Activated CD8-positive, alpha-beta memory T cell treated with anti-CD3 and anti-CD28 coated beads for 1 hour (primary cell): Measurements from ENCODE around the gene CAPN2.

Experiments used
- DNase-seq, 2 donors: peaks; one replicate each; pipeline ENCODE4 v3.0.0-alpha.2; 2020; ENCODE audit warnings: low read depth in 1 of 2; ENCODE audit errors: extremely low read depth in 1 of 2

CAPN2 gene

DNA sequence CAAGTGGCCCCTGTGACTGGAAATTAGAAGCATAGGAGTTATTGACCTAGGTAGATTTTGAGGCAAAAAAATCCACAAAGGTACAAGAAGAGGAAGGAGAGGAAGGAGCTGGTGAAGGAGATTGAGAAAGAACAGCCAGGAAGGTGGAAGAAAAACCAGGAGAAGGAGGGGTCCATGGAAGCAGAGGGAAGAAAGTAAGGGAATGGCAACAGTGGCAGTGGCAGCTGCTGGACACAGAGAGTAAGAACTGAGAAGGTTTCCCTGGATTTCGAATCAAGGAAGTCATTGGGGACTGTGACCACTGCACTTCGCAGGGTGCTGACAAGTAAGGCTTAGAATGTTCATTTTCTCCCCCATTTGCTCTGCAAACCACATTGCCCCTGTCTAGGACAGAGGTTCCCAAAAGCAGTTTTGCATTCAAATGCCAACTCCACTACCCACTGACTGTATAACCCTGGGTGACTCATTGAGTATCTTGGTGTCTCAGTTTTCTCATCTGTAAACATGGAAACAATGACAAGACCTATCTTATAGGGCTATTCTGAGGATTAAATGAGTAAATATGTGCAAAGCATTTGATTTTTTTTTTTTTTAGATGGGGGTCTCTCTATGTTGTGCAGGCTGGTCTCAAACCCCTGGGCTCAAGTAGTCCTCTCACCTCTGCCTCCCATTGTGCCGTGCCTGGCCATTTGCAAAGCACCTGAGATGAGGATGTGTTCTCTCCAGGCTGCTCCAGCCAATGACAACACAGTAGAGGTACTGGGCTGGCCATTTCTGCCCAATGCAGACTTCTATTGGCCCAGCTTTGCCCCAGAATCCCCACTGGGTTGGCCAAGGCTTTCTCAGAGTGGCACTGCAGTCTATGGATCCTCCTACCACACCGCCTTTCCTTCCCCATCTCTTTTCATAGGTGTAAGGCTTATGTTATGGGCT is 9.3 kb upstream of the CAPN2 start:
- DNase-seq: no peak

DNA sequence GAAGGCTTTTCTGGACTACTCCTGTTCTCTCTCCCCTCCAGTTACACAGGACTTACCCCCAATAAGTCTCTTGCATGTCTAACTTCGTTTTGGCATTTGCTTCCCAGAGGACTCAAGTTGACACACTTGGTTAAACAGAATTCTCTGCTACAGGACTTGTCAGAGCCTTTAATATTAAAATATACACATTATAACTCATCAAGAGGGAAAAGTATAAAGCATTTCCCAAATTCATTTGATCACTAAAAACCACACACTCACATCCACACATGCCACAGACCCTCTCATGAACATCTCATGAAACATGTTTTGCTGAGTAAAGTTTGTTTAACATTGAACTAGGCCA is 8.7 kb upstream of the CAPN2 start:
- no peak for DNase-seq

DNA sequence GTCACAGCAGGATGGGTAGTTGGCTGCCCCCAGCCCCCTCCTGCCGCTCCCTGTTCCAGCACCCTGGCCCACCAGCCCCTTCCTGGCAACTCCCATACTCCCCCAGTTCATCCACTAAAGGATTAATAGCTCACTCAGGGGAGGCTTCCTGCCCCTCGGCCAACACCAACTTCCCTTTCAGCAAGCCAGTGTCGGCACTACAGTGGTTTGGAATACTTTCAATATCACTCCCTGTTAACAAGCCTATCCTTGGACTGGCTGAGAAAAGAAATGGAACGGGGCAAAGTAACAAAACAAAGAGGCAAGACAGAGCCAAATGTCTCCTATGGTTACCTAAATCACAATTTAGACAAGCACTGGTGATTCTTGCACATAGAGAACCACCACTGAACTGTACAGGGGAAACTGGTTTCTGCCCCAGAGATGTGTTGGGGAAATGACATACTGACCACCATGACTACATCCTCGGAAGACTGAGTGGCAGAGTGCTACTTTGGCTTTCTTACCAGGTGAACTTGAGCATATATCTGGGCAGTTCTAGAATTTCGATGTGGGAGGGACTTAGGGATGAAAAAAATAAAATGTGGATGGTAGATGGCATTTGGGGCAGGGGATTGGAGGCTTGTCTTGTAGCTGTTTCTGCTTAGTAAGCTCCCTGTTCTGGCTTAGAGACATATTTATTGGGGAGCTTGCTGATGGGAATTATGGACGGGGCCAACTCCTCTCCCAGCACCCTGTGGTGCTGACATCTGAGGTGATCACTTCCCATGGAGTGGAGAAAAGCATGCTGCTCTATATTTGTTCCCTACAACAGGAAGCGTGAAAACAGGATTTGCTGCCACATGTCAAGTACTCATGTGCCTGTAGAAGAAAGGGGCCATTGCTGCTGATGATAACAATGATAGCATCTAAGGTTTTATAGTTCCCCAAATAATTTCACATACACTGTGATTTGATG is 7.1 kb upstream of the CAPN2 start:
- no peak for DNase-seq

DNA sequence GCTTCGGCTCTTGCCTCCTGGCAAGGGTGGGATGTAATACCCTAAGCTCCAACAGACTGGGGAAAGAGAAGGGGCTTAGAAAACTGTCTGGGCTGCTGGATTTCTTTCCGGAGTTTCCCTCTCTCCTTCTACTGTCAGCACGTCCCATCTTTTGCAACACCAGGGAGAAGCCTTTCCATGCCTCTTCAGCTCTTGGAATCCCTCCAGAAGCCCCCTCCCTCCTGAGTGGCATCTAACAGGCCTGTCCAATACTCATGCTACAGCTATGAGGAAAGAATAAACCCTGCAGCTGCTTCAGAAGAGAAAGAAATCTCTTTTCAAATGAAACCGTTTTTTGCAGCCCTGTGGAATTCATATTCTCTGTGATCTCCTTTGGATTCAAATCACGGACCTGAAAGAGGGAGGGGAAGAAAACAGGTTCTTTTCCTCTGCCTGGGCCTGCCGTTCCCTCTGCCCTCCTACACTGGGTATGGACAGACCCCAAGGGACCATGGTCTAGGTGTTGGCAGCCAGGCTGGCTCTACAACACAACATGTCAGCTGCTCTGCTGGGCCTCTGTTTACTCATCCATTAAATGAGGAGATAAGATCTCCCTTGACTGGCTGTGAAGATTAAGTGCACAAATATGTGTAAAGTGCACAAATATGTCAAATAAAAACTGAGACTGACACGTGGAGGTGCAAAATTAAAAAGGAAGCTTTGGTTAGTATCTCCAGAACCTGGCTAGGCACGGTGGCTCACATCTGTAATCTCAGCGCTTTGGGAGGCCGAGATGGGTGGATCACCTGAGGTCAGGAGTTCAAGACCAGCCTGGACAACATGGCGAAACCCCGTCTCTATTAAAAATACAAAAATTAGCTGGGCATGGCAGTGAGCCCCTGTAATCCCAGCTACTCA is 6.0 kb upstream of the CAPN2 start:
- no peak for DNase-seq

DNA sequence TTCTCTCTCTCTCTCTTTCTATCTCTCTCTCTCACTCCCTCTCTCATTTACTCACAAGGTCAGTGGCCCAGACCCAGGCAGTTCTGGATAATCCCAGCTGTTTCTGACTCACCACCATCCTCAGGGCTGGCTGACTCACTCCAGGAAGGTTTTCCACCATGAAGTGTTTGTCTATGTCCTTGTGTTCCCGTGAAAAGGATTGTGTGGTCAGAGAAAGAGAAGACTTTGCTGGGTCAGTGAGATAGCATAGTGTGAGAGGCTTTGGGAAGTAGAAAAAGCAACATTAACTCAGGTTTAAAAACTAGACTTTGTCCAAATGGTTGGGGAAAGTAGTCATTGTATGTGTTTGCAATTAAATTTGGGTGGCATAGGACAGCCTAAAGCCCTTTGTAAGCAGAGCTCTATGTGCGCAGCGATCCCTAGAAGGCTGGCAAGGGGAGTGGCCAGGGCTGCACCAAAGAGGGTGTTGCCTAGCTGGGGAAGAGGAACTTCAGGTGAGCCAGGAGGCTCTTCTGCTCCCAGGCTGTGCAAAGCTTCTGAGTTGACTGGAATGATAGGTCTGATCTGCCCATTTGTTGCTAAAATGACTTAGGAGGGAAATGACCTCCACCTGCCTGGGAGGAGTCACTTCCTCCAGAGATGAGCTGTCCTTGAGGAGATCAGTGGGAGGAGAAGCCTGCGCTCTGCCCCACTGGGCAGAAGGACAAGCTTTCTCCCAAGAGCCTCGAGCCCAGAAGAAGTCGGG is 4.9 kb upstream of the CAPN2 start:
- no peak for DNase-seq

DNA sequence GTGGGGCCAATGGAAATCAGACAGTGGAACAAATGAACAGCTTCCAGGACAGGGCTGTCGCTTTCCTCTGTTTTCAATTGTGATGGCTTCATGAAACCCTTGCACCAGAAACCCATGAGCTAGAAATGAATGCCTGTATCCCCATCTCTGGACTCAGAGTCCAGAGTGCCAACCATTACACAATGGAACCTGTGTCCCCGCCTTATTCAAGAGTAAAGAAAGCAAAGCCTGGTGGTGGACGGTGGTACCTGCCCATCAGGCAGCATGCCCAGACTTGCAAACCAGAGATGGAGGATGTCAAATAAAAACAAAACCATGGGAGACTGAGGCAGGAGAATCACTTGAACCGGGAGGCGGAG is 4.4 kb upstream of the CAPN2 start:
- no peak for DNase-seq

- DNase-seq: no peak
Observed at GRCh38 chr1:223708651-223709268, 3.6 kb upstream of the CAPN2 start.

- DNase-seq: no peak
Observed at GRCh38 chr1:223709598-223709997, 2.7 kb upstream of the CAPN2 start.

DNA sequence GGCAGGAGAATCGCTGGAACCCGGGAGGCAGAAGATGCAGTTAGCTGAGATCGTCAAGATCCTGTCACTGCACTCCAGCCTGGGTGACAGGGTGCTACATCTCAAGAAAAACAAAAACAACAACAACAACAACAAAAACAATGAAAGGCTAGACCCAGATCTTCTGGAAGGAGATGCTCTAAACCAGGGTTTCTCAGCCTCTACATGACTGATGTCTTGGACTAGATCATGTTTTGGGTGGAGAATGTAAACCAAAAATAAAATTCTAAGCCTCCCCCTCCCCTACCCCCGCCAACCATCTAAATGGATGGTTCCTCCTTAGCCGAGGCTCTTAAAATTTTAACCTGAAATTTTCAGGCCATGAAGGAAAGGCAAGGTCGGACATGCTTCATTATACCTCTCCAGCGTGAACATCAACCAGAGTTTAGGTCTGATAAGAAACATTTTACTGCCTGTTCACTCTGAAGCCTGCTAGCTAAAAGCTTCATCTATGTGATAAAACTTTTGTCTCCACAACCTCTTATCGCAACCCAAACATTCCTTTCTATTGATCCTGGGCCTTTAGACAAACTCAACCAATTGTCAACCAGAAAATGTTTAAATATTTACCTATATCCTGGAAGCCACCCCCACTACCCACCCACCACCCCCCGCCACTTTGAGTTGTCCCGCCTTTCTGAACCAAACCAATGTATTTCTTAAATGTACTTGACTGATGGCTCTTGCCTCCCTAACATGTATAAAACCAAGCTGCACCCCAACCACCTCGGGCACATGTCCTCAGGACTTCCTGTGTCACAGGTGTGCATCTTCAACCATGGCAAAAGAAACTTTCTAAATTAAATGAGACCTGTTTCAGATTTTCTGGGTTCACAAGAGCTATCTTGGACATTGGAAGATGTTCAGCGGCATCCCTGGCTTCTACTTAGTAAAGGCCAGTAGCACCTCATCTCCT is 1.9 kb upstream of the CAPN2 start:
- no peak for DNase-seq

DNA sequence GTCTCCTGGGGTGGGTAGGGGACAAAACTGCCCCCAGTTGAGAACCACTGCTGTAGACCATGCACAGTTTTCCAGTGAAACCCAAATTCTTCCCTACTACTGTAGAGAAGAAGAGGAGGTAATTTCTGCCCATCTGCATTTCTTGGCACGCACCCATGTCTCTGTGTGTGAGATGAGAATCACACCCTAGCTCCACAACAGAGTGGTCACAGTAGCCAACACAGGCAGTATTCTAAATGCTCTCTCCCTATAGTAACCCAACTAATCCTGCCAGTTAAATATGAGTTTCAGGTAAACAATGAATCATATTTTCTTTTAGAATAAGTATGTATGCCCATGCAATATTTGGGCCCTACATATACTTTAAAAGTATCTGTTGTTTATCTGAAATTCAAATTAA is 1.2 kb upstream of the CAPN2 start:
- no peak for DNase-seq

DNA sequence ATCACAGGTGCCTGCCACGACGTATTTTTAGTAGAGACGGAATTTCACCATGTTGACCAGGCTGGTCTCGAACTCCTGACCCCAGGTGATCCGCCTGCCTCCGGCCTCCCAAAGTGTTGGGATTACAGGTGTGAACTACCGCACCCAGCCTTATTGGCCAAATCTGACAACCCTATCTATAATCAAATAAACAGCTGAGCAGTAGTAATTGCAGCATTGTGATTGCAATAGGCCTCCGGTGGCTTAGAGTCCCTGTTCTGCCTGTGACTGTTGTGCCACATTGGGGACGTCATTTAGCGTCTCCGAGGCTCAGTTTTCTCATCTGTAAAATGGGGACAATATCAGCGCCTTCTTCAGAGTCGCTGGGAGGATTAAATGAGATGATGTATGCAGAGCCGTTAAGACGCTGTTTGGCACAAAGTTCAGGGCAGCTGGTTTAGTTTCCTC is 569 bp upstream of the CAPN2 start:
- no peak for DNase-seq

GRCh38 chr1:223712850-223713474 is 623 bp downstream of the CAPN2 start:
- peak in 1 of 2 donors; percentile 23 for DNase-seq

DNA sequence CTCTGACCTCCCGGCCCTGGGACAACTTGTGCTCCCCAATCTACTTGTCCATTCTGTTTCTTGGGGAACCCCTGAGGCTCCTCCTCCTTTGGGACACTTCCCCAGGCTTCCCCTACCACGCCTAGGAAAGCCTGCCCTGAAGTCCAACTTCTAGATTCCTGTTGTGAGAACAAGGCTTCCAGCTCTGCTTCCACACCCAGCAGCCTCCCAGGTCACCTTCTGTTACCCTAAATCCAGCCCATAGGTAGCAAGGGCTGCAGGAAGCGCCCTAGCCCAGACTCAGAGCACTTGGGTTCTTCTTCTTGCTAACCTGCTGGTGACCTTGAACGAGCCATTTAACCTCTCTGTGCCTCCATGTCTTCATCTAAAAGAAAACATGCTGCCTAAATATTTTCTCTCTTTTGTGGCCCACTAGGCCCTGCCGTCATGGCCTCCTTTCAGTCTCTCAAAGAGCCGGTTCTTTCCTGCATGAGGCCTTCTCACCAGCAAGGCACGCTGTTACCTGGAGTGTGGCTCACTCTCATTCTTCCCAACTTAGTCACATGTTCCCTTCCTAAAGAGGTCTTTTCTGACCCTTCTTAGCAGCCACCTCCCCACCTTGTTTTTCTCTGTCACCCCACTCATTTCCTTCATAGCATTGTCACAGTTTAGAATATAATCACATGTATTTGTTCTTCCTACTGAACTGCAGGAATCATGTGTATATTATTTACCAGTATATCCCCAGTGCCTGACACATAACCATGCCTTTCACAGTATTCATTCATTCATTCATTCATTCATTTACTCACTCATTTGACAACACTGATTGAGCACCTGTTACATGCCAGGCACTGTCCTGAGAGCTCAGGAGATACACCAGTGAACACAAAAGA is 1.4 kb downstream of the CAPN2 start:
- DNase-seq: no peak

GRCh38 chr1:223714421-223714724 is 2.0 kb downstream of the CAPN2 start:
- no peak for DNase-seq

GRCh38 chr1:223714849-223715603 is 2.7 kb downstream of the CAPN2 start:
- DNase-seq: no peak

GRCh38 chr1:223715604-223716172 is 3.3 kb downstream of the CAPN2 start:
- no peak for DNase-seq
